ENCODE results near the gene MUC5B.
"Not testable (repeated sequence)": the region's sequence is repeated elsewhere in the genome, so short reads cannot be mapped to it uniquely, and the experiment has no call there.

Gene MUC5B

DNA sequence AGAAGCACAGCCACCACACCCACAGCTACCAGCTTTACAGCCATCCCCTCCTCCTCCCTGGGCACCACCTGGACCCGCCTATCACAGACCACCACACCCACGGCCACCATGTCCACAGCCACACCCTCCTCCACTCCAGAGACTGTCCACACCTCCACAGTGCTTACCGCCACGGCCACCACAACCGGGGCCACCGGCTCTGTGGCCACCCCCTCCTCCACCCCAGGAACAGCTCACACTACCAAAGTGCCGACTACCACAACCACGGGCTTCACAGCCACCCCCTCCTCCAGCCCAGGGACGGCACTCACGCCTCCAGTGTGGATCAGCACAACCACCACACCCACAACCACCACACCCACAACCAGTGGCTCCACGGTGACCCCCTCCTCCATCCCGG lies 27.5 kb downstream of the MUC5B start:
- DNase-seq (ENCODE audit: low read depth in 3 of 3), result not testable (repeated sequence)

DNA sequence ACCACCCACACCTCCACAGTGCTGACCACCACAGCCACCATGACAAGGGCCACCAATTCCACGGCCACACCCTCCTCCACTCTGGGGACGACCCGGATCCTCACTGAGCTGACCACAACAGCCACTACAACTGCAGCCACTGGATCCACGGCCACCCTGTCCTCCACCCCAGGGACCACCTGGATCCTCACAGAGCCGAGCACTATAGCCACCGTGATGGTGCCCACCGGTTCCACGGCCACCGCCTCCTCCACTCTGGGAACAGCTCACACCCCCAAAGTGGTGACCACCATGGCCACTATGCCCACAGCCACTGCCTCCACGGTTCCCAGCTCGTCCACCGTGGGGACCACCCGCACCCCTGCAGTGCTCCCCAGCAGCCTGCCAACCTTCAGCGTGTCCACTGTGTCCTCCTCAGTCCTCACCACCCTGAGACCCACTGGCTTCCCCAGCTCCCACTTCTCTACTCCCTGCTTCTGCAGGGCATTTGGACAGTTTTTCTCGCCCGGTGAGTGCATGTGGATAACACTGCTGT lies 28.4 kb downstream of the MUC5B start:
- DNase-seq (ENCODE audit: low read depth in 3 of 3), result no peak

GRCh38 chr11:1252371-1253102 lies 29.7 kb downstream of the MUC5B start:
- no peak for DNase-seq (ENCODE audit: low read depth in 3 of 3)

- no peak for DNase-seq (ENCODE audit: low read depth in 3 of 3)
Observed at GRCh38 chr11:1253103-1253485, 30.2 kb downstream of the MUC5B start.

GRCh38 chr11:1254086-1254648 lies 31.3 kb downstream of the MUC5B start:
- no peak for DNase-seq (ENCODE audit: low read depth in 3 of 3)

- DNase-seq (ENCODE audit: low read depth in 3 of 3), result no peak
Observed at GRCh38 chr11:1254733-1255132, 31.9 kb downstream of the MUC5B start.

GRCh38 chr11:1255151-1255550 lies 32.3 kb downstream of the MUC5B start:
- no peak for DNase-seq (ENCODE audit: low read depth in 3 of 3)

GRCh38 chr11:1256257-1257045 lies 33.6 kb downstream of the MUC5B start:
- no peak for DNase-seq (ENCODE audit: low read depth in 3 of 3)

GRCh38 chr11:1257366-1257765 lies 34.5 kb downstream of the MUC5B start:
- no peak for DNase-seq (ENCODE audit: low read depth in 3 of 3)

DNA sequence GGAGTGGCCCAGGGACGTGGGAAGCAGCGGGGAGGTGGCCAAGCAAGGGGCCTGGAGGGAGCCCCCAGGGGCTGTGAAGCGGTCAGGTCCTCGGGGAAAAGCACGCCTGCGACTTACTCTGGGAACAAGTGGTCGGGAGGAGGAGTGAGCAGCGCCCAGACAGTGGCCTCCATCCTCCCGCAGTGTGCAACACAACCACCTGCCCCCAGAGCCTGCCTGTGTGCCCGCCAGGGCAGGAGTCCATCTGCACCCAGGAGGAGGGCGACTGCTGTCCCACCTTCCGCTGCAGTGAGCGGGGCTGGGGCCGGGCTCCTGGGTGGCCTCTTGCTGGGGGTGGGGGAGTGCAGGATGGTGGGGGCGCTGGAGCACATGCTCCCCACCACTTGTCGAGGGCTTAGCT lies 35.0 kb downstream of the MUC5B start:
- no peak for DNase-seq (ENCODE audit: low read depth in 3 of 3)

DNA sequence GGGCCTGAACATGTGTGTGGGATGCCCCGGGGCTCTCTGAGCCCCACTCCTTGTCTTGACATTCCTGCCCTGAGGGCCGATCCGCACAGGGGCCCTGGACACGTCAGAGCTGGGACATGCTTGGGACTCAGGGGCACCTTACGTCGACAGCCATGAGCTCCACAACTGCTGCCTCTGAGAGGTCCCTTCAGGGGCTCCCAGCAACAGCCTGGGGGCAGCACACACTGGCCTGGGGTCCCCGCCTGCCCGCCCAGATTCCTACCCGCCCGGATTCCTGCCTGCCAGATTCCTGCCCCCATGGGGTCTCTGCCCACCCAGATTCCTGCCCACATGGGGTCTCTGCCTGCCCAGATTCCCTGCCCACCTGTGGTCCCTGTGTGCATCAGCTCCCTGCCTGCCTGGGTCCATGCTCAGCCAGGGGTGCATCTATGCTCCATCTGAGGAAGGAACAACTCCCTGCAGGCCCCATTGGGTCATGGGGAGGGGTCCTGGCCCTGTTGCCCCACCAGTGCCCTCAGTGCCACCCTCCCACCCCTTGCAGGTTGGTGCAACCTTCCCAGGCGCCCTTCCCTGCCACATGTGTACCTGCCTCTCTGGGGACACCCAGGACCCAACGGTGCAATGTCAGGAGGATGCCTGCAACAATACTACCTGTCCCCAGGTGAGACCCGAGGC lies 35.7 kb downstream of the MUC5B start:
- DNase-seq (ENCODE audit: low read depth in 3 of 3), result no peak

- no peak for DNase-seq (ENCODE audit: low read depth in 3 of 3)
Observed at GRCh38 chr11:1259076-1259461, 36.2 kb downstream of the MUC5B start.

DNA sequence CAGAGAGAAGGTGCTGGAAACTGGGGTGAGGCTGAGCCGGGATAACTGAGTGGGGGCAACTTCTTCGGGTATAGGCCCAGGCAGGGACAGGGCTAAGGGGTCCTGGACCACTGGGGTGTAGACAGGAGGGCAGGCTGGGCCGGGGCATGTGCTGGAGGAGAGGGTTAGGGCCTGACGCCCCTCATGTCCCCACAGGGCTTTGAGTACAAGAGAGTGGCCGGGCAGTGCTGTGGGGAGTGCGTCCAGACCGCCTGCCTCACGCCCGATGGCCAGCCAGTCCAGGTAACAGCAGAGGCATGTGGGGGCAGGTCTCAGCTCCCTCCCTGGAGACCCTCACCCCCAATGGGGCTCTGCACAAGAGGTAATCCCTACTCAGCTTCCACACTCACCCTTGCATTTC lies 36.7 kb downstream of the MUC5B start:
- no peak for DNase-seq (ENCODE audit: low read depth in 3 of 3)

DNA sequence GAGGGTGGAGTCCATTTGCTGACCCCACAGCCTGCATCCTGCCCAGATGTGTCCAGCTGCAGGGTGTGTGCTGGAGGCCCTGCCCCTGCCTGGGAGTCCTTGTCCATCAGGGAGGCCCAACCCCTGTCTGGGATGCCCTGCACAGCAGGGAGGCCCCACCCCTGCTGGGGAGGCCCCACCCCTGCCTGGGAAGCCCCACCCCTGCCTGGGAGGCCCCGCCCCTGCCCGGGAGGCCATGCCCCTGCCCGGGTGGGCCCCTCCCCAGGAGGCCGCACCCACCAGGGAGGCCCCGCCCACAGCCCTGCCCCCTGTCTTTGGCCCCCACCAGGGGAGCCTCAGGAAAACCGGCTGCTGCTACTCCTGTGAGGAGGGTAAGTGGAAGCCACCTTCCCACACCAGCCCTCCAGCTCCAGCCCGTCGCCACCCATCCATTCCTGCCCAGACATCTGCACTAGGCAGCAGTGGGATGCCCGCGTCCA lies 37.2 kb downstream of the MUC5B start:
- peak in 1 of 3 experiments; percentile 10 for DNase-seq (ENCODE audit: low read depth in 3 of 3)

DNA sequence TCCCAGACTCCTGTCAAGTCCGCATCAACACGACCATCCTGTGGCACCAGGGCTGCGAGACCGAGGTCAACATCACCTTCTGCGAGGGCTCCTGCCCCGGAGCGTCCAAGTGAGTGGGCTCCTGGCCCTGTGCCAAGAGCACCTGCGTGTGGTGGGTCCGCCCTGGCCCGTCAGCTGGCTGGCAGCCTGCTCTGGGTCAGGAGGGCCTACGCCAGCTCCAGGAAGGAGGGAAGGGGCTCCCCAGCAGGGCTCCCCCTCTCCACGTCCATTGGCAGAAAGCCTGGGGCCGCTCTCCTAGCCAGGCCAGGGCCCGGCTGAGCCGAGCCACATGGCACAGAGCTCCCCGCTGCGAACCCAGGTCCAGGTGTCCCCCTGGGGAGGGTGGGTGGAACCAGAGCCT lies 37.8 kb downstream of the MUC5B start:
- no peak for DNase-seq (ENCODE audit: low read depth in 3 of 3)

DNA sequence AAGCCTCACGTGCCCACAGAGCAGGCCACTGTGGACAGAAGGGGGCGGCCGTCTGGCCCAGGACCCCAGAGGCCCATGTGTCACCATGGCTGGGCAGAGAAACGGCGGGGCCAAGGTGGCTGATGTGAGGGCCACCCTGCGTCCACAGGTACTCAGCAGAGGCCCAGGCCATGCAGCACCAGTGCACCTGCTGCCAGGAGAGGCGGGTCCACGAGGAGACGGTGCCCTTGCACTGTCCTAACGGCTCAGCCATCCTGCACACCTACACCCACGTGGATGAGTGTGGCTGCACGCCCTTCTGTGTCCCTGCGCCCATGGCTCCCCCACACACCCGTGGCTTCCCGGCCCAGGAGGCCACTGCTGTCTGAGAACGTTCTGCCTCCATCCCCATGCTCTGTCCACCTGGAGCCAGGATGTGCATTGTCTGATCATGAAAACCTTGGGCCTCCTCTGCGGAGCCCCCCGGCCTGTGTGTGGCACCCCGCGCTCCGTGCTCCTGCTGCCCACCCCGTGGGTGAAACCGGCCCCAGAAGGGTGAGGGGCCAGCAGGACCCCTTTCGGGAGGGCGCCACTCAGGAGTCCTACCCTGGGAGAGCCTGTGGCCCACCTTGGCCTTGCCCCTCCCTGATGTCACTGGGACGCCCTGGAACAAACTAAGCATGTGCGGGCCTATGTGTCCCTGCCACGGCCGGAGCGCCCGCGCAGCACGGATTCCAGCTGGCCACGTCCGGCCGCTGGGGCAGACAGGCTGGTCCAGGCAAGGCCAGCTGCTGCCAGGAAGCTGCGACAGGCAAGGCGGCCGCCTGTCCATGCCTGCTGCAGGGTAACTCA lies 38.6 kb downstream of the MUC5B start:
- no peak for DNase-seq (ENCODE audit: low read depth in 3 of 3)

DNA sequence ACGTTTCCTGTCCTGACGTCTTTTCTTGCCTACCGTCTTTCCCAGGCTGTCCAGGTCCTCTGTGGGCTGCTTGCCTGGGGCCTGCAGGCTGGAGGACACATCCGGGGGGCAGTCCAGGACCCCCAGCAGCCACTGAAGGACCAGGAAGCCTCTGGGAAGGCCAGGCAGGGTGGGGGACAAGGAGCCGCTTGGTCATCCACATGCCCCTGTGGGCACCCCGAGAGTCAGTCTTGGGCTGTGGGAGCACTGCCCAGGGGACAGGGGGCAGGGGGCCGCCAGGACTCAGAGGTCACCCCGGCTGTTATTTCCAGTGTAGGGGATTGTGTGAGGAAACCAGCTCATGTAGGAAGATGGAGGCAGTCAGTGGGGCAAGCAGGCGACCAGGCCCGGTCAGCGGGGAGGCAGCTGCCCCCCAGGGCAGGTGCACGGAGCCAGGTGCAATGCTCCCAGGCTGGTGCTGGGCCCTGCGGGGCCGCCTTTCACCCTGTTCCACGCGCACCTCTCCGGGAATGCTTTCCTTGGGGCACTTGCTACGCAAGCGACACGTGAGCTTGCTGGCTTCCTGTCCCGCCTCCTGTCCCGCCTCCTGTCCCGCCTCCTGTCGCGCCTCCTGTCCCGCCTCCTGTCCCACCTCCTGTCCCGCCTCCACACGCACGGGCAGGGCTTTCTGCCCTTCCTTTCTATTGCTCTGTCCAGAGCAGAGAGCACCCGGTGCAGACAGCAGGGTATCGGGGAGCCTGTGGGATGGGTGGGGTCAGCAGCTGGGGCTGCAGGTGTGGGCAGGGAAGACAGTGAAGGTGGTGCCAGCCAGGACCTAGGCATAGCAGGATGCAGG lies 39.5 kb downstream of the MUC5B start:
- DNase-seq (ENCODE audit: low read depth in 3 of 3), result peak; percentile 76 to 78 (median 77)

GRCh38 chr11:1263010-1263409 lies 40.1 kb downstream of the MUC5B start:
- DNase-seq (ENCODE audit: low read depth in 3 of 3), result no peak

DNA sequence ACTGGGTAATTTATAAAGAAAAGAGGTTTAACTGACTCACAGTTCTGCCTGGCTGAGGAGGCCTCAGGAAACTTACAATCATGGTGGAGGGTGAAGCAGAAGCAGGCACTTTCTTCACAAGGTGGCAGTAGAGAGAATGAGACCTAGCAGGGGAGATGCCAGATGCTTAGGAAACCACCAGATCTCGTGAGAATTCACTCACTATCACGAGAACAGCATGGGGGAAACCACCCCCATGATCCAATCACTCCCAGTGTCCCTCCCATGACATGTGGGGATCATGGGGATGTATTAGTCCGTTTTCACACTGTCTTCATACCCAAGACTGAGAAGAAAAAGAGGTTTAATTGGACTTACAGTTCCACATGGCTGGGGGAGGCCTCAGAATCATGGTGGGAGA lies 41.6 kb downstream of the MUC5B start:
- DNase-seq (ENCODE audit: low read depth in 3 of 3), result peak in 2 of 3 experiments; percentile 5 to 13

- DNase-seq (ENCODE audit: low read depth in 3 of 3), result not testable (repeated sequence)
Observed at GRCh38 chr11:1265480-1265879, 42.6 kb downstream of the MUC5B start.

All from stimulated activated CD4-positive, alpha-beta T cell treated with anti-CD3 and anti-CD28 coated beads, TNF-alpha, amount 100 ng/mL, for 4 hours (primary cell).